Omental fat pad (tissue), 4 donors: Measurements from ENCODE around the gene NFAT5. TPM values are rescaled to one million over a fixed set of nuclear protein-coding genes. Genes with fewer than 3 reads are reported as not detected.
"Not testable (repeated sequence)": the region's sequence is repeated elsewhere in the genome, so short reads cannot be mapped to it uniquely, and the experiment has no call there.

Experiments
- ATAC-seq: fragments of 150-250 bp; one replicate; pipeline ENCODE4 v1.9.1; 2016; ENCODE audit warnings: mild to moderate bottlenecking, moderate library complexity; ENCODE audit not compliant: low FRiP score
- DNase-seq: peaks from one replicate; pipeline ENCODE4 v3.0.0-alpha.2; 2019; ENCODE audit warnings: low spot score
- CTCF ChIP-seq, 3 donors: fragments of 450-650 bp; IDR thresholded peaks; one replicate each; pipeline ENCODE4 v1.5.1; 2016 to 2017; ENCODE audit warnings: antibody characterized with exemption in 3 of 3, mild to moderate bottlenecking in 3 of 3, moderate library complexity in 2 of 3
- total RNA-seq, 4 donors: library from RNA; depleted of rRNA; stranded (reverse); fragments of >200 nt; gene quantifications; one replicate each; pipeline ENCODE4 v1.1.0, GENCODE V29; 2016

NFAT5 gene
- total RNA-seq, 4 donors from 2014 or later, result 43.5 to 59.3 (median 50.8) TPM

GRCh38 chr16:69555867-69556266 lies 9.9 kb upstream of the NFAT5 start:
- no peak for ATAC-seq
- no peak for TF ChIP-seq CTCF (IDR thresholded peaks at IDR 0.05)
- DNase-seq, result no peak

- ATAC-seq, result no peak
- no peak for TF ChIP-seq CTCF (IDR thresholded peaks at IDR 0.05)
- DNase-seq, result no peak
Observed at GRCh38 chr16:69559164-69559563, 6.6 kb upstream of the NFAT5 start.

DNA sequence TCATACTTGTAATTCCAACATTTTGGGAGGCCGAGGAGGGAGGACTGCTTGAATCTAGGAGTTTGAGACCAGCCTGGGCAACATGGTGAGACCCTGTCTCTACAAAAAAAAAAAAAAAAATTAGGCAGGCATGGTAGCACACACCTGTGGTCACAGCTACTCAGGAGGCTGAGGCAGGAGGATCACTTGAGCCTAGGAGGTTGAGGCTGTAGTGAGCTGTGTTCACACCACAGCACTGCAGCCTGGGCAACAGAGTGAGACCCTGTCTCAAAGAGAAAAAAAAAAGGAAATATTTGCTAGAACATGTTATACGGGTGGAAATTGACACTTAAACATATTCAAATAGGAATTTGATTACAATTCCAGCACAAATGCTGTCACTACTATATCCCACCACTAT lies 4.4 kb upstream of the NFAT5 start:
- not testable (repeated sequence) for DNase-seq, ATAC-seq

DNA sequence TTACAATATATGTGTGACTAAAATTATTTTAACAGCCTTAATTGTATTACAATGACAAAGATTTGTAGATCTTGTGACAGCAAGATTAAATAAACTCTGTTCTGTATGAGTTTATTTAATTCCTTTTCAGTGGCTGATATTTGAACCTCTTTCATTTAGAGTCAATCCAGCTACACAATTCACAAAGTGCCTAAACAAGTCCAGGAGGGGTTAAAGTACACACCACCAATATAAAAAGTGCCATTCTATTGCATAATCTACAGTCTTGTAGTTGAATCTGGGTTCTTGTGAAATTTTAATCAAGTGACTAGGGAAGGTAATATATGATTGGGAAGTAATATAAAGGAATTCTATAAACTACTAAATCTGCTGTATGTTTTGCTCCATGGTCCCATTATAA lies 3.9 kb upstream of the NFAT5 start:
- ATAC-seq, result no peak
- no peak for TF ChIP-seq CTCF (IDR thresholded peaks at IDR 0.05)
- no peak for DNase-seq

- DNase-seq (no peak), ATAC-seq (no peak)
- no peak for TF ChIP-seq CTCF (IDR thresholded peaks at IDR 0.05)
Observed at GRCh38 chr16:69562813-69563212, 3.0 kb upstream of the NFAT5 start.

- DNase-seq, result no peak
- TF ChIP-seq CTCF (IDR thresholded peaks at IDR 0.05), result no peak
- no peak for ATAC-seq
Observed at GRCh38 chr16:69563605-69564580, 1.9 kb upstream of the NFAT5 start.

- TF ChIP-seq CTCF (IDR thresholded peaks at IDR 0.05), result no peak
- ATAC-seq (peak; percentile 46), DNase-seq (no peak)
Observed at GRCh38 chr16:69564845-69565670, 708 bp upstream of the NFAT5 start.
